GM13976 (cell line): ENCODE measurements around the gene SPAG16.

ENCODE experiments used
- DNase-seq: peaks from one replicate; pipeline ENCODE4 v3.0.0; 2012; ENCODE audit warnings: low spot score
- in situ Hi-C: fragments of 300-500 bp; cut with MboI; formaldehyde crosslinking; loops from one replicate; pipeline ENCODE4 v1.12.0; 2022; ENCODE audit warnings: low sequenced_read_pairs, mixed read lengths, inconsistent platforms; ENCODE audit not compliant: unreplicated experiment
- TF ChIP-seq, protein P1 (sequence below): IDR thresholded peaks from 2 replicates; pipeline ENCODE4 v1.5.1; 2012; ENCODE audit warnings: borderline replicate concordance, mild to moderate bottlenecking; ENCODE audit not compliant: insufficient read depth; ENCODE audit errors: extremely low read depth, missing control alignments, control extremely low read depth

Gene SPAG16

GRCh38 chr2:213443921-213444320 is 159.7 kb downstream of the SPAG16 start:
- DNase-seq = no peak
- in situ Hi-C loops = no loop called here
- TF ChIP-seq, protein P1, sequence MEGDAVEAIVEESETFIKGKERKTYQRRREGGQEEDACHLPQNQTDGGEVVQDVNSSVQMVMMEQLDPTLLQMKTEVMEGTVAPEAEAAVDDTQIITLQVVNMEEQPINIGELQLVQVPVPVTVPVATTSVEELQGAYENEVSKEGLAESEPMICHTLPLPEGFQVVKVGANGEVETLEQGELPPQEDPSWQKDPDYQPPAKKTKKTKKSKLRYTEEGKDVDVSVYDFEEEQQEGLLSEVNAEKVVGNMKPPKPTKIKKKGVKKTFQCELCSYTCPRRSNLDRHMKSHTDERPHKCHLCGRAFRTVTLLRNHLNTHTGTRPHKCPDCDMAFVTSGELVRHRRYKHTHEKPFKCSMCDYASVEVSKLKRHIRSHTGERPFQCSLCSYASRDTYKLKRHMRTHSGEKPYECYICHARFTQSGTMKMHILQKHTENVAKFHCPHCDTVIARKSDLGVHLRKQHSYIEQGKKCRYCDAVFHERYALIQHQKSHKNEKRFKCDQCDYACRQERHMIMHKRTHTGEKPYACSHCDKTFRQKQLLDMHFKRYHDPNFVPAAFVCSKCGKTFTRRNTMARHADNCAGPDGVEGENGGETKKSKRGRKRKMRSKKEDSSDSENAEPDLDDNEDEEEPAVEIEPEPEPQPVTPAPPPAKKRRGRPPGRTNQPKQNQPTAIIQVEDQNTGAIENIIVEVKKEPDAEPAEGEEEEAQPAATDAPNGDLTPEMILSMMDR = no peak

- no peak for DNase-seq
- TF ChIP-seq, protein P1 = no peak
- in situ Hi-C loops = no loop called here
Observed at GRCh38 chr2:213451542-213452239, 167.4 kb downstream of the SPAG16 start.

DNA sequence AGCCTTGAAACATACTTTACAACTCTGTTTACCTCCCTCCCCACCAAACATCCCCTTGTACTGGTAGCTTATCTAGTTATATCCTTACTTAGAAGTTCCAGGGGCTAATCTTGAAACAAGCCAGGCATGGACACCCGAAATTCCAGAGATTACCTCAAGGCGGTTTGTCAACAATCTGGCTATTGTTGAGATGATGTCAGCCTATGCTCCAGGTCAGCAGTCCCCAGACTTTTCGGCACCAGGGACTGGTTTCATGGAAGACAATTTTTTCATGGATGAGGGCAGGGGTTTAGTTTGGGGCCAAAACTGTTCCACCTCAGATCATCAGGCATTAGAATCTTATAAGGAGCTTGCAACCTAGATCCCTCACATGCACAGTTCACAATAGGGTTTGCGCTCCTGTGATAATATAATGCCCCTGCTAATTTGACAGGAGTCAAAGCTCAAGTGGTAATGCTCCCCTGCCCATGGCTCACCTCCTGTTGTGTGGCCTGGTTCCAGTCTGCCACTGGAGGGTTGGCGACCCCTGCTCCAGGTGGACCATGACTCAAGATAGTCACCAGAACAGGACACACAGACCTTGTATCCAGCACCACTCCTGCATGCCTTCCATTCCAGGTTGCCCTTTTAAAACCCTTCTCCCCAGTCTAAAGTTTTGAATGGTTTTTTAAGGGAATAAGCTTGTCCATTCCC is 171.2 kb downstream of the SPAG16 start:
- DNase-seq = no peak
- TF ChIP-seq, protein P1 = no peak
- in situ Hi-C loops = no loop called here

DNA sequence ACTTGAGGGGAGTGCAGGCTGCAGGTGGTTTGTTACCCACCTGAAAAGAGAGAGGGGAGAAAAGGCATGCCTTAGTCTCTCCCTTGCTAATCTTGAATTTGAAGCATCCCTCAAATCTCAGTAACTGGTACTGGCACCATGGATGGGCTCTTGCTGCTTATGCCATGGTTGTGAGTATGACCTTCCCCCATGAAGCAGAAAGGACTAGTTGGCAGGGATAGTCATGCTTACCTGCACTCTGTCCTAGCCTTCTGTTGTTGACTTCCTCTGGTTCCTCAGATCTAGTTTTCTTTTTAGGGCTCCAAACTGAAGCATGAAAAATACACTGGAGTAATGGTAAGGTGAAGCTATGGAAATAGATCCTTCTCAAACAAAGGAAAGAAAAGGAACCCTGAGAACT is 191.2 kb downstream of the SPAG16 start:
- DNase-seq = no peak
- in situ Hi-C loops = no loop called here
- TF ChIP-seq, protein P1 = no peak

DNA sequence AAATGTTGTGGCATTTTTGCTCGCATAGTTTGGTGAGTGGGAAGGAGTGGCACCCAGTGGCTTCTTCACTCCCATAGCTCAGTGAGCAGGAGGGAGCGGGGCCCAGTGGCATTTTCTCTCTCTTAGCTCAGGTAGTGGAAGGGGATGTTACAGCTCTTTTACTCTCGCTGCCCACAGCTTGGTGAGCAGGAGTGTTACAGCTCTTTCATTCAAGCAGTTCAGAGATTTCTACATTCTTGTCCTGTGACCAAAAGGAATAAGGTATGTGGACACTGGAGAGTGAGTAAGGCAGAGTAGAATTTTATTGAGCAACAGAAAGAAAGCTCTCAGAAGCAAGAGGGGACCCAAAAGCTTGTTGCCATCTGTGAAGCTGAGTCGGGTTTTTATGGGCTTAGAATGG is 192.4 kb downstream of the SPAG16 start:
- TF ChIP-seq, protein P1 = no peak
- DNase-seq = no peak
- in situ Hi-C loops = no loop called here

GRCh38 chr2:213490087-213490486 is 205.8 kb downstream of the SPAG16 start:
- DNase-seq = peak; percentile 21
- in situ Hi-C loops = no loop called here
- TF ChIP-seq, protein P1 = no peak
